22Rv1 (cell line): ENCODE data around the gene AADACL4.
"Not testable (repeated sequence)": the region's sequence is repeated elsewhere in the genome, so short reads cannot be mapped to it uniquely, and the experiment has no call there.

Experiments used
- H3K27ac ChIP-seq: fragments of 450-650 bp; 2 replicates; pipeline ENCODE4 v1.5.1; 2017
- ZFX ChIP-seq: fragments of 450-650 bp; IDR thresholded peaks from 2 replicates; pipeline ENCODE4 v1.6.1; 2017; ENCODE audit warnings: antibody characterized with exemption, borderline replicate concordance
- TF ChIP-seq, protein P1 (sequence below): fragments of 450-650 bp; IDR thresholded peaks from 2 replicates; pipeline ENCODE4 v1.5.1; 2017; ENCODE audit warnings: mild to moderate bottlenecking

The AADACL4 gene

GRCh38 chr1:12662556-12662955 is 18.7 kb downstream of the AADACL4 start:
- TF ChIP-seq ZFX, result no peak
- TF ChIP-seq, protein P1, sequence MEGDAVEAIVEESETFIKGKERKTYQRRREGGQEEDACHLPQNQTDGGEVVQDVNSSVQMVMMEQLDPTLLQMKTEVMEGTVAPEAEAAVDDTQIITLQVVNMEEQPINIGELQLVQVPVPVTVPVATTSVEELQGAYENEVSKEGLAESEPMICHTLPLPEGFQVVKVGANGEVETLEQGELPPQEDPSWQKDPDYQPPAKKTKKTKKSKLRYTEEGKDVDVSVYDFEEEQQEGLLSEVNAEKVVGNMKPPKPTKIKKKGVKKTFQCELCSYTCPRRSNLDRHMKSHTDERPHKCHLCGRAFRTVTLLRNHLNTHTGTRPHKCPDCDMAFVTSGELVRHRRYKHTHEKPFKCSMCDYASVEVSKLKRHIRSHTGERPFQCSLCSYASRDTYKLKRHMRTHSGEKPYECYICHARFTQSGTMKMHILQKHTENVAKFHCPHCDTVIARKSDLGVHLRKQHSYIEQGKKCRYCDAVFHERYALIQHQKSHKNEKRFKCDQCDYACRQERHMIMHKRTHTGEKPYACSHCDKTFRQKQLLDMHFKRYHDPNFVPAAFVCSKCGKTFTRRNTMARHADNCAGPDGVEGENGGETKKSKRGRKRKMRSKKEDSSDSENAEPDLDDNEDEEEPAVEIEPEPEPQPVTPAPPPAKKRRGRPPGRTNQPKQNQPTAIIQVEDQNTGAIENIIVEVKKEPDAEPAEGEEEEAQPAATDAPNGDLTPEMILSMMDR, result no peak
- H3K27ac ChIP-seq, result no peak overlapping the region

DNA sequence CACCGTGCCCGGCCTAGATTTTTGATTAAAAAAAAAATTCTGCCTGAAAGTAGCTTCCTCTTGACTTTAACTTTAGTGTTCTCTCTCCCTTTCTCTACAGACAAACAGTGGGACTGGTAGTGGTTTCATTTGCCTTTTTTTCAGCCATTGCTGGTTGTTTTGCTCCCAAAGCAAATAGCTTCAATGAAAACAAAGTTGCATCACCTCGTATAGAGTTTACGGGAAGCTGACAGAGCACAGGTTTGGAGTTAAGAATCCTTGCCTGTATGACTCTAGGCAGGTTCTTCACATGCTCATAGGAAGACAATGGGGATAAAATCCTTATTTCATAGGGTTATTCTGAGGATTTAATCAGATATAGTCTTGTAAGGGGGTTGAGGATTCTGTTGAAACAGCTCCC is 21.6 kb downstream of the AADACL4 start:
- no peak overlapping the region for H3K27ac ChIP-seq
- TF ChIP-seq, protein P1, result no peak
- TF ChIP-seq ZFX, result no peak

- no peak for TF ChIP-seq ZFX
- TF ChIP-seq, protein P1, result no peak
- no peak overlapping the region for H3K27ac ChIP-seq
Observed at GRCh38 chr1:12666141-12666735, 22.4 kb downstream of the AADACL4 start.

GRCh38 chr1:12669529-12670068 is 25.7 kb downstream of the AADACL4 start:
- TF ChIP-seq, protein P1, result no peak
- TF ChIP-seq ZFX, result no peak
- H3K27ac ChIP-seq, result no peak overlapping the region

- no peak overlapping the region for H3K27ac ChIP-seq
- TF ChIP-seq, protein P1, result no peak
- no peak for TF ChIP-seq ZFX
Observed at GRCh38 chr1:12674358-12674757, 30.5 kb downstream of the AADACL4 start.

DNA sequence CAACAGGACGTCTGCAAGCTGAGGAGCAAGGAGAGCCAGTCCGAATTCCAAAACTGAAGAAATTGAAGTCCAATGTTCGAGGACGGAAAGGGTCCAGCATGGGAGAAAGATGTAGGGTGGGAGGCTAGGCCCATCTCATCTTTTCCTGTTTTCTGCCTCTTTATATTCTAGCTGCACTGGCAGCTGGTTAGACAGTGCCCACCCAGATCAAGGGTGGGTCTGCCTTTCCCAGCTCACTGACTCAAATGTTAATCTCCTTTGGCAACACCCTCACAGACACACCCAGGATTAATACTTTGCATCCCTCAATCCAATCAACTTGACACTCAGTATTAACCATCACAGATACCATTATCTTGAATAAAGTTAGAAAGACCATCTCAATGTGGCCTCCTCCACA is 32.2 kb downstream of the AADACL4 start:
- H3K27ac ChIP-seq, result not testable (repeated sequence)

GRCh38 chr1:12677565-12677964 is 33.7 kb downstream of the AADACL4 start:
- no peak overlapping the region for H3K27ac ChIP-seq
- no peak for TF ChIP-seq ZFX
- TF ChIP-seq, protein P1, result no peak

DNA sequence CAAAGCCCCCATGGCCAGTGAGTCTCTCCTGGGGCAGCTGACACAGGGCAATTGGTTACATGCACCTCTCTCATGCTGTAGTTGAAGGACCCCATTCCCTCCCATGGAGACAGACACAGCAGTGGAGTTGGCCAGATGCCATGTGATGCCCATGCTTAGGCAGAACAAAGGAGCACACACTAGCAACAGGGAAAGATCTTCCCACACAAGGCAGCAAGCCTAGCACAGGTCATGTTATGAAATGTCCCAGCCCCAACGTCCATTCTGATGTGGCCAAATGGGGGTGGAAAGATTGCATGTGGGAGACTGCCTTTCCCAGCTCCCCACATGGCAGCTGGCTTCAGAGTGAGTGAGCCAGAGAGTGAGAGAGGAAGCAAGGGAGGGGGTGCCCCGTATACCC is 34.5 kb downstream of the AADACL4 start:
- no peak overlapping the region for H3K27ac ChIP-seq
- TF ChIP-seq ZFX, result no peak
- TF ChIP-seq, protein P1, result no peak
